Measurements from ENCODE around the gene RALA. TPM values are rescaled to one million over a fixed set of nuclear protein-coding genes. Genes with fewer than 3 reads are reported as not detected.
"Not testable (repeated sequence)": the region's sequence is repeated elsewhere in the genome, so short reads cannot be mapped to it uniquely, and the experiment has no call there.

The RALA gene
- total RNA-seq, 1 donor from 2014 or later: 26.7 TPM

DNA sequence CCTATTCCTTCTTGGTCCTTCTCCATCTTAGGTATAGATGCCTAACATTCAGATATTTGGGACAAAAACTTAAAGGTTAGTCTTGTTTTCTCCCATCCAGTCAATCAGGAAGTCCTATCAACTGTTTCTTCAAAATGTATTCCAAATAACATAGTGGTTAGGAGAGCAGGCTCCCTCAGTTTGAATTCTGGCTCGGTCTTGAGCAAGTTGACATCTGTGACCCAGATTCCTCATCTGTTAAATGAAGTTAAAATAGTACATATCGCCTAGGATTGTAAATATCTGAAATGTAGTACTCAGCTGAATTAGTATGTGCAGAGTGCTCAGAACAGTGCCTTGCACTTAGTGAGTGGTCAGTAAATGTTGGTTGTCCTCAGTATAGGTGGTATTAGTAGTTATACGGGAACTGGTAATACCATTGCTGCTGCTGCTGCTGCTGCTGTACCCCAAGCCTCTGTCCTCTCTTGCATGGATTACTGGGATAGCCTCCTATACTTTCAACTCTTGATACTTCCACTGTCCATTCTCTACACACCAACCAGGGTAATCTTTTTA lies 58.6 kb downstream of the RALA start:
- no peak for DNase-seq (ENCODE audit: low spot score)

DNA sequence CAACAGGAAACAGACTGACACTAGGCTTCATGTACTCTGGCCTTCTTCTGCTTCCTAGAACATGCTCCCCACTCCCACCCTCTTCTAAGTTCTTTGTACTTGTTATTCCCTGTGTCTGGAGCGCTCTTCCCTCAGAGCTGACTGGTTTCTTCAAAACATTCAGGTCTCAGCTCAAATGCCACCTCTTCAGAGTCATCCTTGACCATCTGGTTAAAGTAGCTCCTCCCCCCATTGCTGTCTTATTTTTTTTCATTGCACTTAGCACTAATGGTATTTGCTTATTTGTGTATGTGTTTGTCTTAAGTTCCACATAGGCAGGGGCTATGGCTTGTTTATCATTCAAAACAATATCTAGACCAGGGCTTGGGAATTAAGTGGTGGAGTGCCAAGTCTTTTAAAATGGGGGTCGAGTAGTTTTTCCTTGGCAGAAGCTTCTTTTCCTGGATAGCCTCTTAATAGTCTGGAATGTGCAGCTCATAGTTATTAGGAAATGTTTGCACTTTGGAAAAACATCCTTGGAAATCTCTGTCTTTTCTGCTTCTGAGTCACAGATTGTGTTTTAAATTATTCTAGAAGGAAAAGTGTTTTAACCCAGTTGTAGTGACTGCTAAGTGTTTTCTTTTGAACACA lies 60.0 kb downstream of the RALA start:
- no peak for DNase-seq (ENCODE audit: low spot score)

GRCh38 chr7:39686261-39686924 lies 63.0 kb downstream of the RALA start:
- no peak for DNase-seq (ENCODE audit: low spot score)

DNA sequence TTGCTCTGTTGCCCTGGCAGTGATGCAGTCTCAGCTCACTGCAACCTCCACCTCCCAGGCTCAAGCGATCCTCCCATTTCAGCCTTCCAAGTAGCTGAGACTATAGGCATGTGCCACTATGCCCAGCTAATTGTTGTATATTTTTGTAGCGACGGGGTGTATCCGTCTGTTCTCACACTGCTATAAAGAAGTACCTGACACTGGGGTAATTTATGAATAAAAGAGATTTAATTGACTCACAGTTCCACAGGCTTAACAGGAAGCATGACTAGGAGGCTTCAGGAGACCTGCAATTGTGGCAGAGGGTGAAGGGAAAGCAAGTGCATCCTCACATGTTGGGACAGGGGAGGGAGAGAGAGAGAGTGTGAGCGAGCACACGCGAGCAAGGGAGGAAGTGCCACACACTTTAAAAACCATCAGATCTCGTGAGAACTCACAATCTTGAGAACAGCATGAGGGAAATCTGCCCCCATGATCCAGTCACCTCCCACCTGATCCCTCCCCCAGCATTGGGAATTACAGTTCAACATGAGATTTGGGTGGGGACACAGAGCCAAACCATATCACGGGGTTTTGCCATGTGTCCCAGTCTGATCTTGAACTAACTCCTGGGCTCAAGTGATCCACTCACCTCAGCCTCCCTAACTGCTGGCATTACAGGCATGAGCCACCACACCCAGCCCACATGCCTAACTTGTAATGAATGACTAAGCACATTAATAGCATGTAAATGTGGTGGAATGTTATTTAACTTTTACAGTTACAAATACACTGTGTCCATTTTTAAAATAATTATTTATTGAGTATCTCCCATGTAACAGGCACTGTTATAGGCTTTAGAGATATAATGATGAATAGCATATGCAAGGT lies 65.5 kb downstream of the RALA start:
- no peak for DNase-seq (ENCODE audit: low spot score)

DNA sequence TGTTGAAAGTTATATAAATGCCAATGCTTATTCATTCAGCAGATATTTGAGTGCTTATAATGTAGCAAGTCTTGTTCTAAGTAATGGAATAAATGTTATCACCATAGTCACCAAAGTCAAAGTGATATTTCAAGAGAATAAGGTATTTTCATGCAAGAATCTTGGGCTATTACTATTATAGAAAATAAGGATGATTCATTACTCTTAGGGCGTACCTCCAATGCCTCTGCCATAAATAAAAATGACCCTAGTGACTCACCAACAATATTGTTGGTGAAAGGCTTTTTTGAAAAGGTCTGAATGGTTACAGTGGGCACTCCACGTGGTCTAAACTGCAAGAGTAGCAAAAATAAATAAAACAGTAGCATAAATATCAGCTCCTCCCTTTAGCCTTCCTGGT lies 68.4 kb downstream of the RALA start:
- DNase-seq (ENCODE audit: low spot score): no peak

GRCh38 chr7:39693086-39693485 lies 69.7 kb downstream of the RALA start:
- not testable (repeated sequence) for DNase-seq (ENCODE audit: low spot score)

DNA sequence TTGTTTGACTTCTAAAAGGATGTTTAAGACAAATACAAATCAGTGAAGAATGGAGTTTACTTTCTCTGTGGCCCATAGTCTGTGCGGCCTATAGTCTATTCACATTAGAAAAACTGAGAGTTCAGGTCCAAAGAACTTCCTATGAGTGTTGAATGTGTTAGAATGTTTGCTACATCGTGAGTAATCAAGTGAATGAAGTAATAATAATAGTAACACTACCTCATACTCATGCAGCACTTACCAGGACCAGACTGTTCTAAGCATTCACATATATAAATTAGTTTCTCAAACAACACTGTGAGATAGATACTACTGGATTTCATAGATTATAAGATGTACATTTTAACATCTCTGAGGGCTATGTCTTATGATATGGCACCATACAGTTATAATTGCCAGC lies 70.4 kb downstream of the RALA start:
- DNase-seq (ENCODE audit: low spot score): no peak

GRCh38 chr7:39695852-39696586 lies 72.6 kb downstream of the RALA start:
- no peak for DNase-seq (ENCODE audit: low spot score)

GRCh38 chr7:39696631-39697030 lies 73.3 kb downstream of the RALA start:
- DNase-seq (ENCODE audit: low spot score): no peak

GRCh38 chr7:39697483-39697882 lies 74.1 kb downstream of the RALA start:
- no peak for DNase-seq (ENCODE audit: low spot score)

GRCh38 chr7:39700165-39700564 lies 76.8 kb downstream of the RALA start:
- DNase-seq (ENCODE audit: low spot score): no peak

GRCh38 chr7:39700932-39701331 lies 77.6 kb downstream of the RALA start:
- no peak for DNase-seq (ENCODE audit: low spot score)

DNA sequence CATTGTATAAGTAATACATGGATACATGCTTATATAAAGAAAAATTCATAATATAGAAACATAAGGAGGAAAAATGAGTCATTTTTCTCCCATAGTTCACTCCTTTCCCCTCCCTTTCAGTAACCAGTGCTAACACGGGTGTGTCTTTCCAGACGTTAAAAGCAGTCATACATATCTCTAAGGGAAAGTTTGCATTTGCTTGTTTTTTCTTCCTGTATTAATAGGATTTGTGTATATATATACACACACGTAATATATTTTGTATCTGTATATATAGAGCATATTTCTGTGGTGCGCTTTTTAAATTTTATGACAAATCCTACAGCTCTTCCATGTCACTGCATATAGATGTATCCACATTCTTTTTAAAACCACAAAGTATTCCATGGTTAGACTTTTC lies 78.8 kb downstream of the RALA start:
- no peak for DNase-seq (ENCODE audit: low spot score)

DNA sequence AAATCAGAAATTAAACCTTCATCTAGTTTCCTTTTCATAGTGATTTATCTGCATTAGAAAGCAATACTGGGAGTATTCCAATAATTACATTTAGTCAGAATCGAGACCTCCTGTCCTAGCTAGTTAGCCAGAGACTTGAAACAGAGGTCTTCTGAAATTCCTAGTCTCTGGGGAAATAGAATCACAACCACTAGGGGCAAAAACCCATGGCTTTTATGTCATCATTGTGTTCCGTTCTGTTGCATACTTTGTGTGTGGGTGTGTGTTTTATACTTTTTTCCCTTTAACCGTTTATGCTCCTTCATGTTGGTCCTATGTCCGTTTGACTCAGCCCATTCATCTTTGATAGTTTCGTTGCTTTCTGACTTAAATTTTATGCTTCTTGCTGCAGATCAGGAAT lies 79.8 kb downstream of the RALA start:
- no peak for DNase-seq (ENCODE audit: low spot score)

- no peak for DNase-seq (ENCODE audit: low spot score)
These were observed 85.7 kb downstream of the RALA start for GRCh38 chr7:39709029-39709428.

GRCh38 chr7:39709768-39710311 lies 86.5 kb downstream of the RALA start:
- no peak for DNase-seq (ENCODE audit: low spot score)

- no peak for DNase-seq (ENCODE audit: low spot score)
These were observed 89.4 kb downstream of the RALA start for GRCh38 chr7:39712751-39713150.

GRCh38 chr7:39714447-39715091 lies 91.2 kb downstream of the RALA start:
- no peak for DNase-seq (ENCODE audit: low spot score)

- no peak for DNase-seq (ENCODE audit: low spot score)
These were observed 97.2 kb downstream of the RALA start for GRCh38 chr7:39720586-39720985.

DNA sequence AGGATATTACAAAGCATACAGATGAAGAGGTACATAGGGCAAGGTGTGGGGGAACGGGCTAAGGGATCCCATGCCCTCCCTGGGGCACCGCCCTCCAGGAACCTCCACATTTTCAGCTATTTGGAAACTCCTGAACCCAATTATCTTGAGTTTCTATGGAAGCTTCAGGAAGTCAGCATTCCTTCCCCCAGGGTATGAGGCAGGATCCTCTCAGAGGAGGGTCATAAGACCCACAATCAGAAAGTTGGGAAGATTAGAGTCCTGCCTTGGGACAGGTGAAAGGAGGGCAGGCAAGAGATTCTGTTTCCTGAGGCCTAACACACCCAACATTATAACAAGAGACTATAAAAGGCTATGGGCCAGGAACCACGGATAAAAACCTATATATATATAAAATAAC lies 98.0 kb downstream of the RALA start:
- DNase-seq (ENCODE audit: low spot score): no peak

Measured in mesenteric fat pad (tissue), 1 donor.